HG03025 (cell line): Measurements from ENCODE around the gene CT47A7.
"Not testable (repeated sequence)": the region's sequence is repeated elsewhere in the genome, so short reads cannot be mapped to it uniquely, and the experiment has no call there.

ENCODE experiments used
- ATAC-seq: cut with Tn5 transposase; IDR thresholded peaks from one replicate; pipeline ENCODE4 v1.9.1; 2021; ENCODE audit warnings: mild to moderate bottlenecking, moderate library complexity; ENCODE audit not compliant: unreplicated experiment, low FRiP score

Gene CT47A7

DNA sequence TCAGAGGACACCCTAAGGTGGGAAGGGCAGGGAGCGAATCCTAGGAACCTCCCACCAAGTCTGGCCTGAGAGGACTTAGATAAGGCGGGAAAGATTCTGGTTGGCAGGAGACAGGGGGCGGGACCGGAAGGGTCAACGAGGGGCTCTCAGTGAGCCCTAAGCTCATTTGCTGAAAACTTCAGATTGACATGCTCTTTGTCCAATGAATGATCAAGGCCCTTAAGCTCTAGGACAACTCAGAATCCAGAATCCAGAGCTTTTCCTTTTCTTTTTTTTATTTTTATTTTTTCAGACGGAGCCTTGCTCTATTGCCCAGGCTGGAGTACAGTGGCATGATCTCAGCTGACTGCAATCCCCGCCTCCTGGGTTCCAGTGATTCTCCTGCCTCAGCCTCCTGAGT lies at the start of gene CT47A7:
TSS of gene CT47A7 (minus strand) at position 101 of the 400 bp plus-strand sequence. CDS start 255 bp downstream, outside the sequence.
- not testable (repeated sequence) for ATAC-seq

GRCh38 chrX:121000589-121000988 lies 44.2 kb upstream of the CT47A7 start:
- no peak for ATAC-seq

- ATAC-seq = no peak
Observed at GRCh38 chrX:120999413-120999812, 43.0 kb upstream of the CT47A7 start.

- not testable (repeated sequence) for ATAC-seq
Observed at GRCh38 chrX:120985660-120986059, 29.3 kb upstream of the CT47A7 start, which contains the start of gene CT47A1. TSS of gene CT47A1 (minus strand) at chrX:120985760. CDS start at chrX:120985529, 231 bp downstream.
